OCI-LY1 (cell line): ENCODE measurements around the gene RAB8B.

Experiments used
- CTCF ChIP-seq: fragments of 200-600 bp; sonication (generic), shearing (Covaris generic); IDR thresholded peaks from 2 replicates; pipeline ENCODE4 v1.5.1; 2017; ENCODE audit warnings: mild to moderate bottlenecking, antibody characterized with exemption, low read length, moderate library complexity, mixed read lengths
- EZH2 ChIP-seq: fragments of 200-600 bp; sonication (generic), shearing (Covaris generic); IDR thresholded peaks from 2 replicates; pipeline ENCODE4 v1.8.0; 2017; ENCODE audit warnings: borderline replicate concordance, mixed run types, mild to moderate bottlenecking, antibody characterized with exemption, low read length, moderate library complexity, mixed read lengths

- no peak for TF ChIP-seq CTCF
- no peak for TF ChIP-seq EZH2
Measured at GRCh38 chr15:63190769-63191649, 1.6 kb downstream of the RAB8B start.
